ENCODE data around the gene HLA-A.
"Not testable (repeated sequence)": the region's sequence is repeated elsewhere in the genome, so short reads cannot be mapped to it uniquely, and the experiment has no call there.

HLA-A gene

DNA sequence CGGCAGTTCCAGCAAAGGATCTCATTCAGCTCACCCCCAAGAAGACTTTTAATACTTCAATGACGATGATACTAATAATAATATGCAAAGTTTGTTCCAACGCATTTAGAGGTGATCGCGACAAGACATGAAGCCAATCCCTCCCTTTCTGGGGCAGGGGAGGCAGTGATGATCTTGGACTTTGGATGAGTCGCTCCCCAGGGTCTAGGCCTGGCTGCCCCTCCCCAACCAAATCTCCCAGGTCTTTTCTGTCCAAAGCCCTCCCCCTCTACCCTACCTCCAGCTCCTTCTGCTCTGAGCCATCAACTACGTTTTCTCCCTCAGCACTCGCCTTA is 33.9 kb downstream of the HLA-A start:
- no peak for ATAC-seq
- no peak for TF ChIP-seq ZFP3 (CRISPR knock-in tag; IDR thresholded peaks at IDR 0.05)
- TF ChIP-seq, protein P1, sequence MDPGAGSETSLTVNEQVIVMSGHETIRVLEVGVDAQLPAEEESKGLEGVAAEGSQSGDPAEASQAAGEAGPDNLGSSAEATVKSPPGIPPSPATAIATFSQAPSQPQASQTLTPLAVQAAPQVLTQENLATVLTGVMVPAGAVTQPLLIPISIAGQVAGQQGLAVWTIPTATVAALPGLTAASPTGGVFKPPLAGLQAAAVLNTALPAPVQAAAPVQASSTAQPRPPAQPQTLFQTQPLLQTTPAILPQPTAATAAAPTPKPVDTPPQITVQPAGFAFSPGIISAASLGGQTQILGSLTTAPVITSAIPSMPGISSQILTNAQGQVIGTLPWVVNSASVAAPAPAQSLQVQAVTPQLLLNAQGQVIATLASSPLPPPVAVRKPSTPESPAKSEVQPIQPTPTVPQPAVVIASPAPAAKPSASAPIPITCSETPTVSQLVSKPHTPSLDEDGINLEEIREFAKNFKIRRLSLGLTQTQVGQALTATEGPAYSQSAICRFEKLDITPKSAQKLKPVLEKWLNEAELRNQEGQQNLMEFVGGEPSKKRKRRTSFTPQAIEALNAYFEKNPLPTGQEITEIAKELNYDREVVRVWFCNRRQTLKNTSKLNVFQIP (CRISPR knock-in tag; IDR thresholded peaks at IDR 0.05; ENCODE audit: borderline replicate concordance, low read depth): no peak
- no peak for TF ChIP-seq PPARA (CRISPR knock-in tag; IDR thresholded peaks at IDR 0.05; ENCODE audit: borderline replicate concordance)
- no peak for TF ChIP-seq SNAI2 (CRISPR knock-in tag; IDR thresholded peaks at IDR 0.05)
- no peak for TF ChIP-seq TCF4 (CRISPR knock-in tag; IDR thresholded peaks at IDR 0.05; ENCODE audit: borderline replicate concordance)
- TF ChIP-seq, protein P2, sequence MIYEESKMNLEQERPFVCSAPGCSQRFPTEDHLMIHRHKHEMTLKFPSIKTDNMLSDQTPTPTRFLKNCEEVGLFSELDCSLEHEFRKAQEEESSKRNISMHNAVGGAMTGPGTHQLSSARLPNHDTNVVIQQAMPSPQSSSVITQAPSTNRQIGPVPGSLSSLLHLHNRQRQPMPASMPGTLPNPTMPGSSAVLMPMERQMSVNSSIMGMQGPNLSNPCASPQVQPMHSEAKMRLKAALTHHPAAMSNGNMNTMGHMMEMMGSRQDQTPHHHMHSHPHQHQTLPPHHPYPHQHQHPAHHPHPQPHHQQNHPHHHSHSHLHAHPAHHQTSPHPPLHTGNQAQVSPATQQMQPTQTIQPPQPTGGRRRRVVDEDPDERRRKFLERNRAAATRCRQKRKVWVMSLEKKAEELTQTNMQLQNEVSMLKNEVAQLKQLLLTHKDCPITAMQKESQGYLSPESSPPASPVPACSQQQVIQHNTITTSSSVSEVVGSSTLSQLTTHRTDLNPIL (CRISPR knock-in tag; IDR thresholded peaks at IDR 0.05; ENCODE audit: low read depth): no peak
- TF ChIP-seq, protein P3, sequence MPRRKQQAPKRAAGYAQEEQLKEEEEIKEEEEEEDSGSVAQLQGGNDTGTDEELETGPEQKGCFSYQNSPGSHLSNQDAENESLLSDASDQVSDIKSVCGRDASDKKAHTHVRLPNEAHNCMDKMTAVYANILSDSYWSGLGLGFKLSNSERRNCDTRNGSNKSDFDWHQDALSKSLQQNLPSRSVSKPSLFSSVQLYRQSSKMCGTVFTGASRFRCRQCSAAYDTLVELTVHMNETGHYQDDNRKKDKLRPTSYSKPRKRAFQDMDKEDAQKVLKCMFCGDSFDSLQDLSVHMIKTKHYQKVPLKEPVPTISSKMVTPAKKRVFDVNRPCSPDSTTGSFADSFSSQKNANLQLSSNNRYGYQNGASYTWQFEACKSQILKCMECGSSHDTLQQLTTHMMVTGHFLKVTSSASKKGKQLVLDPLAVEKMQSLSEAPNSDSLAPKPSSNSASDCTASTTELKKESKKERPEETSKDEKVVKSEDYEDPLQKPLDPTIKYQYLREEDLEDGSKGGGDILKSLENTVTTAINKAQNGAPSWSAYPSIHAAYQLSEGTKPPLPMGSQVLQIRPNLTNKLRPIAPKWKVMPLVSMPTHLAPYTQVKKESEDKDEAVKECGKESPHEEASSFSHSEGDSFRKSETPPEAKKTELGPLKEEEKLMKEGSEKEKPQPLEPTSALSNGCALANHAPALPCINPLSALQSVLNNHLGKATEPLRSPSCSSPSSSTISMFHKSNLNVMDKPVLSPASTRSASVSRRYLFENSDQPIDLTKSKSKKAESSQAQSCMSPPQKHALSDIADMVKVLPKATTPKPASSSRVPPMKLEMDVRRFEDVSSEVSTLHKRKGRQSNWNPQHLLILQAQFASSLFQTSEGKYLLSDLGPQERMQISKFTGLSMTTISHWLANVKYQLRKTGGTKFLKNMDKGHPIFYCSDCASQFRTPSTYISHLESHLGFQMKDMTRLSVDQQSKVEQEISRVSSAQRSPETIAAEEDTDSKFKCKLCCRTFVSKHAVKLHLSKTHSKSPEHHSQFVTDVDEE (CRISPR knock-in tag; IDR thresholded peaks at IDR 0.05): no peak
- no peak for TF ChIP-seq ZFP30 (CRISPR knock-in tag; IDR thresholded peaks at IDR 0.05)
- no peak for TF ChIP-seq ARNTL (CRISPR knock-in tag; IDR thresholded peaks at IDR 0.05; ENCODE audit: borderline replicate concordance, low read depth)
- no peak for TF ChIP-seq BACH2 (CRISPR knock-in tag; IDR thresholded peaks at IDR 0.05; ENCODE audit: borderline replicate concordance)
- no peak for TF ChIP-seq CSDC2 (CRISPR knock-in tag; IDR thresholded peaks at IDR 0.05)
- no peak for TF ChIP-seq OSR1 (CRISPR knock-in tag; IDR thresholded peaks at IDR 0.05)
- no peak for TF ChIP-seq ZNF70 (CRISPR knock-in tag; IDR thresholded peaks at IDR 0.05)
- TF ChIP-seq TOX (CRISPR knock-in tag; IDR thresholded peaks at IDR 0.05; ENCODE audit: borderline replicate concordance): no peak
- no peak for TF ChIP-seq ZNF565 (CRISPR knock-in tag; conservative IDR thresholded peaks at IDR 0.05; ENCODE audit: low read depth)
- TF ChIP-seq ESRRG (CRISPR knock-in tag; IDR thresholded peaks at IDR 0.05): no peak

DNA sequence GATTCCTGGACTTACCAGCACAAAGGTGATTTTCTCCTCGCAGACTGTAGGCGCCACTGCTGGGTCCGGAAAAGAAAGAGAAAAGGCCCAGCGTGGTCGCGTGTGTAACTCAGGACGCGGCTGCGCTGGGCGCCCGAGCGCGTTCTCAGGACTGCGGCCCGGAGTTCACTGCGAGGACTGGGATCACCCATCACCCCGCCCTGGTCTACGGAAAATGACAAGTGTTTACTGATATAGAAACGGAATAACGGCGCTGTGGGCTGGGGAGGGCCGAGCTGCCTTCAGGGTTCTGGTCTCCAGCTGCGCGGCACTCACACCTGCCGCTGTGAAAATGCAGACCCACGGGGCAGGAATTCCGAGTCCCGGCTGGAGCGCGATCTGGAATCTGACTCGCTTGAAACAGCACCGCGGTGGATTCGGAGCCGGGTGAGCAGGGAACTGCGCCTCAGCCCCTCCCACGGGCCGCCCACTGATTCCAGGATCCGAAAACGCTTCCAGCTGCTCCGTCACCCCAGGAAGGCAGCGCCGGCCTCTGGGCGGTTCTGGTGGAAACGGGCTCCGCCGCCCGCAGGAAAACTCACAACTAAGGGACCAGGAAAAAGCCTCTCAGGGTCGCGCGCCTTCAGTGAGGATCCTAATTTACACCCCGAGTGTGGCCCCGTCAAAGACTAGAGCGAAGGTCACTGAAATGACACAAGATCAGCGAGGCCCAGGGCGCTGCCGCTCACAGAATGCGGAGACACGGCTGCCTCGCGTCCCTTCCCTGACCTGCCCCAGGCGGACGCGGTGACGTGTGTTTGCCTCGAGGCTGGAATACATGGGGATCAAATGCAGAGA is 34.5 kb downstream of the HLA-A start:
- peak; percentile 96 for ATAC-seq
- TF ChIP-seq ZNF8 (CRISPR knock-in tag; IDR thresholded peaks at IDR 0.05) (peak; percentile 100), ZNF565 (CRISPR knock-in tag; conservative IDR thresholded peaks at IDR 0.05; ENCODE audit: low read depth) (no peak)

DNA sequence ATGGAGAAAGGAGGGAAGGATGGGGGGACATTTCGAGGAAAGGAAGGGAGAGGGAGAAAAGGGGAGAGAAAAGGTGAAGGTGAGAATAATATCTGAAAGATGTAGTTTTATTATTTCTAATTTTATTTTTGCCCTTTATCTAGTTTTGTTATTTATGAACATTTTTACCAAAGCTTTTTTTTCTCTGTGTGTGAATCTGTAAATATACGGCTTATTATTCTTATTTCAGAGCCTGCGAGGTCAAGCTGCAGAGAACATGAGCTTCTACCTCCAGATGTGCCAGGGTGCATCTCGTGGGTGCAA is 35.0 kb downstream of the HLA-A start:
- TF ChIP-seq ZNF70 (CRISPR knock-in tag; IDR thresholded peaks at IDR 0.05) (no peak), ZC3H10 (CRISPR knock-in tag; IDR thresholded peaks at IDR 0.05) (no peak), ISL1 (CRISPR knock-in tag; IDR thresholded peaks at IDR 0.05) (no peak), ZFP3 (CRISPR knock-in tag; IDR thresholded peaks at IDR 0.05) (no peak), ZNF8 (CRISPR knock-in tag; IDR thresholded peaks at IDR 0.05) (no peak), BACH2 (CRISPR knock-in tag; IDR thresholded peaks at IDR 0.05; ENCODE audit: borderline replicate concordance) (no peak), CSDC2 (CRISPR knock-in tag; IDR thresholded peaks at IDR 0.05) (no peak)
- TF ChIP-seq, protein P4, sequence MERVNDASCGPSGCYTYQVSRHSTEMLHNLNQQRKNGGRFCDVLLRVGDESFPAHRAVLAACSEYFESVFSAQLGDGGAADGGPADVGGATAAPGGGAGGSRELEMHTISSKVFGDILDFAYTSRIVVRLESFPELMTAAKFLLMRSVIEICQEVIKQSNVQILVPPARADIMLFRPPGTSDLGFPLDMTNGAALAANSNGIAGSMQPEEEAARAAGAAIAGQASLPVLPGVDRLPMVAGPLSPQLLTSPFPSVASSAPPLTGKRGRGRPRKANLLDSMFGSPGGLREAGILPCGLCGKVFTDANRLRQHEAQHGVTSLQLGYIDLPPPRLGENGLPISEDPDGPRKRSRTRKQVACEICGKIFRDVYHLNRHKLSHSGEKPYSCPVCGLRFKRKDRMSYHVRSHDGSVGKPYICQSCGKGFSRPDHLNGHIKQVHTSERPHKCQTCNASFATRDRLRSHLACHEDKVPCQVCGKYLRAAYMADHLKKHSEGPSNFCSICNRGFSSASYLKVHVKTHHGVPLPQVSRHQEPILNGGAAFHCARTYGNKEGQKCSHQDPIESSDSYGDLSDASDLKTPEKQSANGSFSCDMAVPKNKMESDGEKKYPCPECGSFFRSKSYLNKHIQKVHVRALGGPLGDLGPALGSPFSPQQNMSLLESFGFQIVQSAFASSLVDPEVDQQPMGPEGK (CRISPR knock-in tag; IDR thresholded peaks at IDR 0.05; ENCODE audit: borderline replicate concordance): no peak
- no peak for ATAC-seq

DNA sequence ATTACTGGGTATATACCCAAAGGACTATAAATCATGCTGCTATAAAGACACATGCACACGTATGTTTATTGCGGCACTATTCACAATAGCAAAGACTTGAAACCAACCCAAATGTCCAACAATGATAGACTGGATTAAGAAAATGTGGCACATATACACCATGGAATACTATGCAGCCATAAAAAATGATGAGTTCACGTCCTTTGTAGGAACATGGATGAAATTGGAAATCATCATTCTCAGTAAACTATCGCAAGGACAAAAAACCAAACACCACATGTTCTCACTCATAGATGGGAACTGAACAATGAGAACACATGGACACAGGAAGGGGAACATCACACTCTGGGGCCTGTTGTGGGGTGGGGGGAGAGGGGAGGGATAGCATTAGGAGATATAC is 37.7 kb downstream of the HLA-A start:
- not testable (repeated sequence) for ATAC-seq

All from SK-N-SH treated with all-trans-retinoic acid at 6 μM for 48 hours (cell line).